ENCODE data around the gene DNAAF1.
"Not testable (repeated sequence)": the region's sequence is repeated elsewhere in the genome, so short reads cannot be mapped to it uniquely, and the experiment has no call there.

DNAAF1 gene

GRCh38 chr16:84198401-84198800 is 53.3 kb downstream of the DNAAF1 start:
- Histone ChIP-seq H3K27ac (no peak overlapping the region), H3K9ac (no peak overlapping the region), H2AFZ (no peak overlapping the region), H3K4me2 (ENCODE audit: low read length) (no peak overlapping the region), H3K36me3 (ENCODE audit: control insufficient read depth, insufficient read depth, low read length) (no peaks in the 10 kb centered on the region), H3K79me2 (no peaks in the 10 kb centered on the region), H3K4me3 (ENCODE audit: low read depth, low read length) (no peak overlapping the region), H3K9me3 (ENCODE audit: control insufficient read depth, low read length) (no peaks in the 10 kb centered on the region), H3K4me1 (no peaks in the 10 kb centered on the region), H3K27me3 (ENCODE audit: control insufficient read depth, insufficient read depth, low read length) (no peaks in the 10 kb centered on the region)
- TF ChIP-seq CTCF (IDR thresholded peaks at IDR 0.05): no peak

- Histone ChIP-seq H3K36me3 (ENCODE audit: control insufficient read depth, insufficient read depth, low read length) (no peaks in the 10 kb centered on the region), H2AFZ (no peak overlapping the region), H3K4me2 (ENCODE audit: low read length) (no peak overlapping the region), H3K4me1 (no peaks in the 10 kb centered on the region), H3K27me3 (ENCODE audit: control insufficient read depth, insufficient read depth, low read length) (no peaks in the 10 kb centered on the region), H3K27ac (no peak overlapping the region), H3K4me3 (ENCODE audit: low read depth, low read length) (no peak overlapping the region), H3K79me2 (no peaks in the 10 kb centered on the region), H3K9me3 (ENCODE audit: control insufficient read depth, low read length) (no peaks in the 10 kb centered on the region), H3K9ac (no peak overlapping the region)
- no peak for TF ChIP-seq CTCF (IDR thresholded peaks at IDR 0.05)
Measured at GRCh38 chr16:84199097-84199496, 54.0 kb downstream of the DNAAF1 start.

GRCh38 chr16:84199861-84200260 is 54.8 kb downstream of the DNAAF1 start:
- H3K9ac ChIP-seq: no peak overlapping the region
- no peaks in the 10 kb centered on the region for H3K36me3 ChIP-seq (ENCODE audit: control insufficient read depth, insufficient read depth, low read length)
- no peaks in the 10 kb centered on the region for H3K9me3 ChIP-seq (ENCODE audit: control insufficient read depth, low read length)
- no peak for TF ChIP-seq CTCF (IDR thresholded peaks at IDR 0.05)
- no peak overlapping the region for H2AFZ ChIP-seq
- no peaks in the 10 kb centered on the region for H3K79me2 ChIP-seq
- H3K4me3 ChIP-seq (ENCODE audit: low read depth, low read length): no peak overlapping the region
- H3K4me1 ChIP-seq: no peaks in the 10 kb centered on the region
- no peaks in the 10 kb centered on the region for H3K27me3 ChIP-seq (ENCODE audit: control insufficient read depth, insufficient read depth, low read length)
- no peak overlapping the region for H3K4me2 ChIP-seq (ENCODE audit: low read length)
- H3K27ac ChIP-seq: no peak overlapping the region

GRCh38 chr16:84204551-84204950 is 59.4 kb downstream of the DNAAF1 start:
- not testable (repeated sequence) for H3K9me3 ChIP-seq (ENCODE audit: control insufficient read depth, low read length)

GRCh38 chr16:84205123-84205522 is 60.0 kb downstream of the DNAAF1 start:
- not testable (repeated sequence) for H3K79me2 ChIP-seq; H3K9me3 ChIP-seq (ENCODE audit: control insufficient read depth, low read length); H3K27ac ChIP-seq; H3K4me3 ChIP-seq (ENCODE audit: low read depth, low read length); H3K4me1 ChIP-seq; H3K36me3 ChIP-seq (ENCODE audit: control insufficient read depth, insufficient read depth, low read length); H3K4me2 ChIP-seq (ENCODE audit: low read length); H3K27me3 ChIP-seq (ENCODE audit: control insufficient read depth, insufficient read depth, low read length); H3K9ac ChIP-seq; H2AFZ ChIP-seq

More at GRCh38 chr16:84204551-84204950, 59.4 kb downstream of the DNAAF1 start:
- H3K4me2 ChIP-seq (ENCODE audit: low read length); H3K36me3 ChIP-seq (ENCODE audit: control insufficient read depth, insufficient read depth, low read length); H3K79me2 ChIP-seq; H3K4me3 ChIP-seq (ENCODE audit: low read depth, low read length); H3K4me1 ChIP-seq; H3K9ac ChIP-seq; H3K27ac ChIP-seq; H2AFZ ChIP-seq; H3K27me3 ChIP-seq (ENCODE audit: control insufficient read depth, insufficient read depth, low read length): not testable (repeated sequence)

GRCh38 chr16:84205976-84206691 is 61.0 kb downstream of the DNAAF1 start:
- Histone ChIP-seq H2AFZ (no peak overlapping the region), H3K79me2 (no peaks in the 10 kb centered on the region), H3K4me1 (no peaks in the 10 kb centered on the region), H3K9ac (no peak overlapping the region), H3K36me3 (ENCODE audit: control insufficient read depth, insufficient read depth, low read length) (no peaks in the 10 kb centered on the region), H3K4me3 (ENCODE audit: low read depth, low read length) (no peak overlapping the region), H3K27me3 (ENCODE audit: control insufficient read depth, insufficient read depth, low read length) (no peaks in the 10 kb centered on the region), H3K27ac (no peak overlapping the region), H3K9me3 (ENCODE audit: control insufficient read depth, low read length) (no peaks in the 10 kb centered on the region), H3K4me2 (ENCODE audit: low read length) (no peak overlapping the region)
- TF ChIP-seq CTCF (IDR thresholded peaks at IDR 0.05): no peak
